HepG2 (cell line): ENCODE results near the gene PLSCR2. TPM values are rescaled to one million over a fixed set of nuclear protein-coding genes. Genes with fewer than 3 reads are reported as not detected.

Source experiments
- ATAC-seq: fragments of 200-7000 bp; cut with Tn5 transposase; 3 replicates; pipeline ENCODE4 v1.9.1; 2020; ENCODE audit warnings: mild to moderate bottlenecking, moderate library complexity
- BruUV-seq: library from RNA; stranded (reverse); fragments of 400-500 nt; replicated peaks from 2 replicates; lab custom pipeline; 2021; lab: Mats Ljungman, UMichigan
- CTCF ChIA-PET: fragments of 300-600 bp; formaldehyde crosslinking; extraction: SDS; loops from one replicate; lab custom pipeline; 2021; ENCODE audit warnings: low total read pairs, inconsistent platforms, low intra/inter-chr PET ratio; lab: Yijun Ruan, JAX
- POLR2A ChIA-PET: fragments of 350-600 bp; sonication (Branson Sonifier 250); formaldehyde crosslinking; loops from one replicate; lab custom pipeline; 2020; ENCODE audit warnings: antibody characterized with exemption, inconsistent platforms; lab: Yijun Ruan, JAX
- DNase-seq: peaks from one replicate; pipeline ENCODE4 v3.0.0-alpha.2; 2015; ENCODE audit warnings: low spot score
- FAIRE-seq: peaks from 3 replicates; lab custom pipeline; 2011; peaks lifted over from hg19 to GRCh38; lab: Jason Lieb, UNC
- H2AFZ ChIP-seq: one replicate; pipeline ENCODE4 v1.6.1; 2011; ENCODE audit warnings: low read length, inconsistent platforms
- H3K27ac ChIP-seq: fragments of 300-600 bp; 3 replicates; pipeline ENCODE4 v1.8.0; 2011; ENCODE audit warnings: mixed run types, mild to moderate bottlenecking, mixed read lengths, low read length, inconsistent platforms; ENCODE audit not compliant: insufficient read depth; ENCODE audit errors: extremely low read length
- H3K27me3 ChIP-seq, 2 experiments: fragments of 200-600 bp in 1 of 2; 2 replicates in 1 of 2; 3 replicates in 1 of 2; pipeline versions ENCODE4 v1.6.0 to v1.8.0; 2011; ENCODE audit warnings: low read length in 2 of 2, mild to moderate bottlenecking in 2 of 2, moderate library complexity in 2 of 2, inconsistent platforms in 1 of 2; ENCODE audit not compliant: insufficient read depth in 2 of 2, control insufficient read depth in 1 of 2
- H3K36me3 ChIP-seq, 2 experiments: fragments of 200-600 bp in 1 of 2; replicated peaks in 1 of 2; 2 replicates in 1 of 2; 3 replicates in 1 of 2; pipeline versions ENCODE4 v1.5.1 to v1.8.0; 2011; ENCODE audit warnings: low read length in 2 of 2, inconsistent platforms in 1 of 2; ENCODE audit not compliant: insufficient read depth in 2 of 2, control insufficient read depth in 1 of 2
- H3K4me1 ChIP-seq: 2 replicates; pipeline ENCODE4 v1.5.1; 2012; ENCODE audit warnings: low read length, inconsistent platforms; ENCODE audit not compliant: insufficient read depth
- H3K4me2 ChIP-seq: 2 replicates; pipeline ENCODE4 v1.6.0; 2011; ENCODE audit warnings: low read depth, low read length, inconsistent platforms
- H3K4me3 ChIP-seq, 3 experiments: fragments of 200-600 bp in 1 of 3; sonication (generic), shearing (Covaris generic) in 1 of 3; replicated peaks in 1 of 3; 2 replicates each; pipeline ENCODE4 v1.5.1; 2011 to 2016; ENCODE audit warnings: low read length in 3 of 3, inconsistent platforms in 2 of 3, low read depth in 2 of 3, mild to moderate bottlenecking in 2 of 3, control low read depth in 1 of 3, mixed read lengths in 1 of 3; ENCODE audit not compliant: insufficient read depth in 1 of 3
- H3K79me2 ChIP-seq: one replicate; pipeline ENCODE4 v1.6.1; 2011; ENCODE audit warnings: low read length, inconsistent platforms; ENCODE audit not compliant: insufficient read depth
- H3K9ac ChIP-seq: 2 replicates; pipeline ENCODE4 v1.6.0; 2011; ENCODE audit warnings: mild to moderate bottlenecking, low read depth, low read length, inconsistent platforms; ENCODE audit not compliant: insufficient read depth
- H3K9me3 ChIP-seq: 2 replicates; pipeline ENCODE4 v1.5.1; 2012; ENCODE audit warnings: mild to moderate bottlenecking, low read length
- H4K20me1 ChIP-seq: 2 replicates; pipeline ENCODE4 v1.6.0; 2011; ENCODE audit warnings: inconsistent platforms, mild to moderate bottlenecking, low read length, moderate library complexity; ENCODE audit not compliant: insufficient read depth
- HMGA1 ChIP-seq: sonication (generic); formaldehyde crosslinking; conservative IDR thresholded peaks from 2 replicates; pipeline ENCODE4 v1.4.0; 2020; ENCODE audit warnings: missing genetic modification reagents
- IRX3 ChIP-seq: sonication (generic); formaldehyde crosslinking; IDR thresholded peaks from 2 replicates; pipeline ENCODE4 v1.8.1; 2023; ENCODE audit warnings: mild to moderate bottlenecking, low read depth, missing genetic modification reagents, borderline replicate concordance
- TBX2 ChIP-seq: sonication (generic); formaldehyde crosslinking; IDR thresholded peaks from 2 replicates; pipeline ENCODE4 v1.5.0; 2020; ENCODE audit warnings: missing genetic modification reagents, mild to moderate bottlenecking, borderline replicate concordance
- THAP11 ChIP-seq: IDR thresholded peaks from 2 replicates; pipeline ENCODE4 v1.6.1; 2016; ENCODE audit warnings: missing biosample characterization, missing genetic modification reagents
- THAP9 ChIP-seq: sonication (generic); formaldehyde crosslinking; IDR thresholded peaks from 2 replicates; pipeline ENCODE4; 2020; ENCODE audit warnings: missing genetic modification reagents, mild to moderate bottlenecking, borderline replicate concordance
- ZNF101 ChIP-seq: sonication (generic); formaldehyde crosslinking; IDR thresholded peaks from 2 replicates; pipeline ENCODE4 v1.4.0; 2020; ENCODE audit warnings: mild to moderate bottlenecking, low read depth, missing genetic modification reagents, borderline replicate concordance
- ZNF124 ChIP-seq: sonication (generic); formaldehyde crosslinking; IDR thresholded peaks from 2 replicates; pipeline ENCODE4 v1.4.0; 2020; ENCODE audit warnings: missing genetic modification reagents
- ZNF24 ChIP-seq: fragments of 450-650 bp; IDR thresholded peaks from 2 replicates; pipeline ENCODE4 v1.6.1; 2017; ENCODE audit warnings: antibody characterized with exemption, mild to moderate bottlenecking
- ZNF772 ChIP-seq: sonication (generic); formaldehyde crosslinking; IDR thresholded peaks from 2 replicates; pipeline ENCODE4 v1.5.0; 2020; ENCODE audit warnings: mild to moderate bottlenecking, missing genetic modification reagents
- ZNF800 ChIP-seq: sonication (generic); formaldehyde crosslinking; IDR thresholded peaks from 2 replicates; pipeline ENCODE4 v1.4.0; 2020; ENCODE audit warnings: missing genetic modification reagents
- WGBS: methylation state at CpG from one replicate; pipeline ENCODE4 v1.1.6; 2017; ENCODE audit warnings: low lambda C conversion rate; 5-methylcytosine and 5-hydroxymethylcytosine counted together
- in situ Hi-C: cut with HindIII; loops from 2 replicates; pipeline ENCODE4 v1.10.0; 2017; ENCODE audit warnings: low pct_unique_long_range_greater_than_20kb; ENCODE audit not compliant: extremely low pct_ligation_motif_present
- intact Hi-C: fragments of 100-400 bp; cut with micrococcal nuclease; formaldehyde crosslinking; loops from one replicate; pipeline ENCODE4 v1.10.0; 2022; ENCODE audit not compliant: unreplicated experiment
- polyA plus RNA-seq, 8 experiments: library from polyadenylated mRNA; depleted of rRNA in 3 of 8; stranded (reverse) in 7 of 8; unstranded in 1 of 8; fragments of >200 nt; fragmentation: Illumina TruSeq in 4 of 8; extraction: Trizol in 4 of 8; gene quantifications; 2 replicates each; pipeline versions ENCODE4 v1.2.1 to v1.2.3, GENCODE V29; 2011 to 2016; ENCODE audit warnings: low read depth in 4 of 8, missing spikeins in 1 of 8, mixed read lengths in 1 of 8; ENCODE audit not compliant: insufficient read depth in 1 of 8
- total RNA-seq, 5 experiments: library from RNA; depleted of rRNA; stranded (reverse); fragments of >200 nt; fragmentation: Illumina TruSeq; extraction: Trizol; gene quantifications; 2 replicates each; pipeline ENCODE4 v1.2.3, GENCODE V29; 2016; ENCODE audit warnings: low read depth in 1 of 5
- TF ChIP-seq, protein P1 (sequence below): sonication (generic); formaldehyde crosslinking; IDR thresholded peaks from 2 replicates; pipeline ENCODE4 v1.4.0; 2020; ENCODE audit warnings: missing genetic modification reagents, borderline replicate concordance
- TF ChIP-seq, protein P2 (sequence below): sonication (generic); formaldehyde crosslinking; IDR thresholded peaks from 2 replicates; pipeline ENCODE4 v1.9.0; 2022; ENCODE audit warnings: missing genetic modification reagents, mild to moderate bottlenecking, borderline replicate concordance

PLSCR2 gene
- total and polyA plus RNA-seq, 2 of the 13 experiments (the other 11 are each of a cell fraction or from before 2014, with no cell fraction given) = not detected

DNA sequence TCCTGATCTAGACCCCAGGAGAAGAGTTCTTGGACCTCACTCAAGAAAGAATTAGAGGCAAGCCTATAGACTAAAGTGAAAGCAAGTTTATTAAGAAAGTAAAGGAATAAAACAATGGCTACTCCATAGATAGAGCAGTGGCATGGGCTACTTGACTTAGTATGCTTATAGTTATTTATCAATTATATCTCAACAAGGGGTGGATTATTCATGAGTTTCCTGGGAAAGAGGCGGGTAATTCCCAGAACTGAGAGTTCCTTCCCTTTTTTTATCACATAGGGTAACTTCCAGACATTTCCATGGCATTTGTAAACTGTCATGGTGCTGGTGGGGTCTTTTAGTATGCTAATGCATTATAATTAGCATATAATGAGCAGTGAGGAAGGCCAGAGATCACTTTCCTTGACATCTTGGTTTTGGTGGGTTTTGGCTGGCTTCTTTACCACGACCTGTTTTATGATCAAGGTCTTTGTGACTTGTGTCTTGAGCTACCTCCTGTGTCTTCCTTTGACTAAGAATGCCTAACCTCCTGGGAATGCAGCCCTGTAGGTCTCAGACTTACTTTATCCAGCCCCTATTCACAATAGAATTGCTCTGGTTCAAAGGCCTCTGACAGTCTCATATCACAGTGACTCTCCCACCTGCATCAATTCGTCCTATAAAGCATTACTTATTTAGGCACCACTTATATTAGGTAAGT lies 35.3 kb upstream of the PLSCR2 start:
- ChIA-PET POLR2A (no interaction called here), CTCF (no interaction called here)
- Histone ChIP-seq H4K20me1 (no peaks in the 10 kb centered on the region), H3K9me3 (no peaks in the 10 kb centered on the region), H2AFZ (no peak overlapping the region), H3K4me2 (no peak overlapping the region), H3K4me3 (no peak overlapping the region), H3K27ac (no peak overlapping the region), H3K79me2 (no peaks in the 10 kb centered on the region), H3K9ac (no peak overlapping the region), H3K4me1 (peaks cover 11% of the 10 kb centered on the region), H3K27me3 (no peaks in the 10 kb centered on the region), H3K36me3 (no peaks in the 10 kb centered on the region)
- FAIRE-seq (no peak), DNase-seq (no peak), ATAC-seq (no peak)
- BruUV-seq = no TSS peak
- intact Hi-C loops (loop anchor here (5.0 kb wide), 1 partner anchor 73 kb away; no protein-coding TSS in a partner anchor), in situ Hi-C loops (no loop called here)
- WGBS = 50% methylated on average over 3 of the region's 3 CpGs
- TF ChIP-seq ZNF101 = no peak
- TF ChIP-seq THAP11 (CRISPR knock-in tag) = no peak
- TF ChIP-seq THAP9 (CRISPR knock-in tag) = no peak
- no peak for TF ChIP-seq ZNF772 (CRISPR knock-in tag)
- no peak for TF ChIP-seq IRX3 (CRISPR knock-in tag)
- no peak for TF ChIP-seq HMGA1 (CRISPR knock-in tag)
- TF ChIP-seq ZNF24 = no peak
- TF ChIP-seq TBX2 = no peak
- TF ChIP-seq, protein P1, sequence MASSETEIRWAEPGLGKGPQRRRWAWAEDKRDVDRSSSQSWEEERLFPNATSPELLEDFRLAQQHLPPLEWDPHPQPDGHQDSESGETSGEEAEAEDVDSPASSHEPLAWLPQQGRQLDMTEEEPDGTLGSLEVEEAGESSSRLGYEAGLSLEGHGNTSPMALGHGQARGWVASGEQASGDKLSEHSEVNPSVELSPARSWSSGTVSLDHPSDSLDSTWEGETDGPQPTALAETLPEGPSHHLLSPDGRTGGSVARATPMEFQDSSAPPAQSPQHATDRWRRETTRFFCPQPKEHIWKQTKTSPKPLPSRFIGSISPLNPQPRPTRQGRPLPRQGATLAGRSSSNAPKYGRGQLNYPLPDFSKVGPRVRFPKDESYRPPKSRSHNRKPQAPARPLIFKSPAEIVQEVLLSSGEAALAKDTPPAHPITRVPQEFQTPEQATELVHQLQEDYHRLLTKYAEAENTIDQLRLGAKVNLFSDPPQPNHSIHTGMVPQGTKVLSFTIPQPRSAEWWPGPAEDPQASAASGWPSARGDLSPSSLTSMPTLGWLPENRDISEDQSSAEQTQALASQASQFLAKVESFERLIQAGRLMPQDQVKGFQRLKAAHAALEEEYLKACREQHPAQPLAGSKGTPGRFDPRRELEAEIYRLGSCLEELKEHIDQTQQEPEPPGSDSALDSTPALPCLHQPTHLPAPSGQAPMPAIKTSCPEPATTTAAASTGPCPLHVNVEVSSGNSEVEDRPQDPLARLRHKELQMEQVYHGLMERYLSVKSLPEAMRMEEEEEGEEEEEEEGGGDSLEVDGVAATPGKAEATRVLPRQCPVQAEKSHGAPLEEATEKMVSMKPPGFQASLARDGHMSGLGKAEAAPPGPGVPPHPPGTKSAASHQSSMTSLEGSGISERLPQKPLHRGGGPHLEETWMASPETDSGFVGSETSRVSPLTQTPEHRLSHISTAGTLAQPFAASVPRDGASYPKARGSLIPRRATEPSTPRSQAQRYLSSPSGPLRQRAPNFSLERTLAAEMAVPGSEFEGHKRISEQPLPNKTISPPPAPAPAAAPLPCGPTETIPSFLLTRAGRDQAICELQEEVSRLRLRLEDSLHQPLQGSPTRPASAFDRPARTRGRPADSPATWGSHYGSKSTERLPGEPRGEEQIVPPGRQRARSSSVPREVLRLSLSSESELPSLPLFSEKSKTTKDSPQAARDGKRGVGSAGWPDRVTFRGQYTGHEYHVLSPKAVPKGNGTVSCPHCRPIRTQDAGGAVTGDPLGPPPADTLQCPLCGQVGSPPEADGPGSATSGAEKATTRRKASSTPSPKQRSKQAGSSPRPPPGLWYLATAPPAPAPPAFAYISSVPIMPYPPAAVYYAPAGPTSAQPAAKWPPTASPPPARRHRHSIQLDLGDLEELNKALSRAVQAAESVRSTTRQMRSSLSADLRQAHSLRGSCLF (CRISPR knock-in tag) = no peak
- TF ChIP-seq, protein P2, sequence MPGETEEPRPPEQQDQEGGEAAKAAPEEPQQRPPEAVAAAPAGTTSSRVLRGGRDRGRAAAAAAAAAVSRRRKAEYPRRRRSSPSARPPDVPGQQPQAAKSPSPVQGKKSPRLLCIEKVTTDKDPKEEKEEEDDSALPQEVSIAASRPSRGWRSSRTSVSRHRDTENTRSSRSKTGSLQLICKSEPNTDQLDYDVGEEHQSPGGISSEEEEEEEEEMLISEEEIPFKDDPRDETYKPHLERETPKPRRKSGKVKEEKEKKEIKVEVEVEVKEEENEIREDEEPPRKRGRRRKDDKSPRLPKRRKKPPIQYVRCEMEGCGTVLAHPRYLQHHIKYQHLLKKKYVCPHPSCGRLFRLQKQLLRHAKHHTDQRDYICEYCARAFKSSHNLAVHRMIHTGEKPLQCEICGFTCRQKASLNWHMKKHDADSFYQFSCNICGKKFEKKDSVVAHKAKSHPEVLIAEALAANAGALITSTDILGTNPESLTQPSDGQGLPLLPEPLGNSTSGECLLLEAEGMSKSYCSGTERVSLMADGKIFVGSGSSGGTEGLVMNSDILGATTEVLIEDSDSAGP (CRISPR knock-in tag) = no peak
- TF ChIP-seq ZNF800 (CRISPR knock-in tag) = no peak
- no peak for TF ChIP-seq ZNF124 (CRISPR knock-in tag)
